ENCODE results near the gene UNC13B. TPM values are rescaled to one million over a fixed set of nuclear protein-coding genes. Genes with fewer than 3 reads are reported as not detected.

The UNC13B gene
- total and polyA plus RNA-seq, 2 donors (not counting 1 experiment from before 2014, with no cell fraction given) = 0.19 to 0.25 TPM

- no peak for TF ChIP-seq CTCF (IDR thresholded peaks at IDR 0.05)
- no peak for TF ChIP-seq EZH2 (IDR thresholded peaks at IDR 0.05; ENCODE audit: borderline replicate concordance, insufficient read depth, low read depth, low read length, poor library complexity, severe bottlenecking)
- WGBS (ENCODE audit: insufficient coverage) = 0% methylated on average over 40 of the region's 54 CpGs
- H3K27me3 Mint-ChIP-seq = peaks cover 2% of the 10 kb centered on the region
- Histone ChIP-seq H4K20me1 (ENCODE audit: control insufficient read depth, insufficient read depth, low read length, poor library complexity, severe bottlenecking) (no peaks in the 10 kb centered on the region), H3K9ac (ENCODE audit: low read length) (peak within 1 kb of the TSS; percentile 88), H3K4me2 (replicated peaks; ENCODE audit: low read depth, low read length, poor library complexity, severe bottlenecking) (peak within 1 kb of the TSS; percentile 99), H3K4me1 (ENCODE audit: control insufficient read depth in 2 of 2, insufficient read depth in 2 of 2, low read length in 2 of 2) (peaks cover 36 to 46% of the 10 kb centered on the region in 2 donors), H3K27ac (ENCODE audit: low read length in 2 of 2) (peak within 1 kb of the TSS; percentile 69 to 93), H3K79me2 (ENCODE audit: control insufficient read depth, insufficient read depth, low read length) (peaks cover 4% of the 10 kb centered on the region), H2AFZ (ENCODE audit: insufficient read depth, low read depth, low read length, poor library complexity, severe bottlenecking) (peak within 1 kb of the TSS; percentile 98), H3K4me3 (ENCODE audit: control extremely low read depth in 1 of 5, extremely low read depth in 1 of 5, insufficient read depth in 1 of 5, low read depth in 2 of 5, low read length in 4 of 5) (peak within 1 kb of the TSS; percentile 55 to 86 (median 70)), H3K9me3 (ENCODE audit: control extremely low read depth in 1 of 3, control insufficient read depth in 2 of 3, insufficient read depth in 1 of 3, low read length in 2 of 3) (no peaks in the 10 kb centered on the region), H3K36me3 (replicated peaks in 1 of 2; ENCODE audit: control extremely low read depth in 1 of 2, control insufficient read depth in 1 of 2, extremely low read depth in 1 of 2, insufficient read depth in 2 of 2, low read length in 1 of 2) (no peaks in the 10 kb centered on the region), H3K27me3 (replicated peaks in 1 of 4; ENCODE audit: control extremely low read depth in 1 of 4, control insufficient read depth in 3 of 4, insufficient read depth in 4 of 4, low read length in 3 of 4) (no peaks in the 10 kb centered on the region)
- H3K4me3 Mint-ChIP-seq = peak within 1 kb of the TSS; percentile 98
- DNase-seq = peak; percentile 96
- ChIA-PET POLR2A (interaction anchor here (0.6 to 1.7 kb wide), 5 partner anchors 12 to 245 kb away, joined by 3 to 9 read pairs (median 3); partner anchors contain the start of genes FANCG, STOML2 and VCP), CTCF (interaction anchor here (0.7 to 3.3 kb wide), 12 partner anchors 12 to 739 kb away, joined by 3 to 42 read pairs (median 6); partner anchors contain the start of genes FANCG, MYORG, PIGO and STOML2)
- peak within 1 kb of the TSS; percentile 97 for H3K27ac Mint-ChIP-seq
- peak; percentile 65 for ATAC-seq (ENCODE audit: low read depth)
- H3K9me3 Mint-ChIP-seq (ENCODE audit: insufficient read depth) = no peaks in the 10 kb centered on the region
- peaks cover 51% of the 10 kb centered on the region for H3K4me1 Mint-ChIP-seq
- intact Hi-C loops (cut with micrococcal nuclease) = loop anchor here (1.0 to 10.0 kb wide), 14 partner anchors 13 to 919 kb away; partner anchors contain the start of genes CCDC107, DNAJB5, FAM221B and FANCG
Measured at GRCh38 chr9:35115680-35116538, 45.9 kb upstream of the UNC13B start, which contains the start of gene ATOSB. Gene ATOSB, minus strand, starts transcription at chr9:35115862. Its CDS starts 7,588 bp downstream, at chr9:35108274.

Measured in B cell (primary cell).